PFSK-1 (cell line): ENCODE data around the gene EGFL8.

ENCODE experiments used
- FOXP2 ChIP-seq: optimal IDR thresholded peaks from 2 replicates; pipeline ENCODE3; 2011; ENCODE audit warnings: borderline replicate concordance, control low read depth, inconsistent platforms; ENCODE audit not compliant: insufficient read depth; ENCODE audit errors: extremely low read length, extremely low read depth
- POLR2AphosphoS5 ChIP-seq: IDR thresholded peaks from 2 replicates; pipeline ENCODE4 v1.6.1; 2012; ENCODE audit warnings: low read depth, mild to moderate bottlenecking, control low read depth, low read length, moderate library complexity
- SIN3A ChIP-seq: IDR thresholded peaks from 2 replicates; pipeline ENCODE4 v1.6.1; 2012; ENCODE audit warnings: mild to moderate bottlenecking, low read length, moderate library complexity, borderline replicate concordance; ENCODE audit not compliant: insufficient read depth
- TAF1 ChIP-seq: IDR thresholded peaks from 2 replicates; pipeline ENCODE4 v1.6.1; 2012; ENCODE audit warnings: low read length, control low read depth, borderline replicate concordance; ENCODE audit not compliant: insufficient read depth
- TF ChIP-seq, protein P1 (sequence below), 2 experiments: IDR thresholded peaks; 2 replicates each; pipeline versions ENCODE4 v1.6.1 to v1.8.0; 2011 to 2012; ENCODE audit warnings: low read depth in 2 of 2, low read length in 2 of 2, control low read depth in 1 of 2, inconsistent platforms in 1 of 2, mild to moderate bottlenecking in 1 of 2, moderate library complexity in 1 of 2; ENCODE audit not compliant: insufficient read depth in 1 of 2

EGFL8 gene

DNA sequence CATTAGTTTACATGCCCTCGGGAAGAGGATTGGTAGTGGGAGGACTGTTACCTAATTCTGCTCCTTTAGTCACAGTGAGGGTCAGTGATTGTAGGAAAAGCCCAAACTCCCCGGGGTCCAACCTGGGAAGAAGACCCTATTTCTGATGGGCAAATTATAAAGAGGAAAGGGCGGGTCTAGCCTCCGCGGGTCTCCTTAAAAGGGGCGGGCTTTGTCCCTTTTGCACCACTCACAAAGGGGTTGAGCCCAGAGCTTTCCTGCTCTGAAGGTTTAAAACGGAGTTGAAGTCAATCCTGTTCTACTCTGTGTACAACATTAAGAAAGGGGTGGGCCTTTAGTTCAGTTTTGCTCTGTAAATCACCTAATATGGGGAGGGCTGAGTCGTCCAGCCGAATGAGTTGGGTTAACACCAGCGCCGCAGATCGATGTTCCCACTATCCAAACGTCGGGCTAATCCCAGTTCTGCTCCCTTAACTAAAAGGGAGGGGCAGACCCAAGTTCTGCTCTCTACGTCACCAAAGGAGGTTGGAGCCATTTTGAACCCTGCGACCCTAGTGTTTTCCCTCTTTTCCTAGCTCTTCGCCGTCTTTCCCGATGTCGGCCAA is 12.9 kb downstream of the EGFL8 start:
- TF ChIP-seq TAF1, result 0 out of 2 replicates have a peak, but pooled peaks have one; percentile 39
- no peak for TF ChIP-seq SIN3A
- 0 out of 2 replicates have a peak, but pooled peaks have one; percentile 15 for TF ChIP-seq POLR2AphosphoS5
- TF ChIP-seq, protein P1, sequence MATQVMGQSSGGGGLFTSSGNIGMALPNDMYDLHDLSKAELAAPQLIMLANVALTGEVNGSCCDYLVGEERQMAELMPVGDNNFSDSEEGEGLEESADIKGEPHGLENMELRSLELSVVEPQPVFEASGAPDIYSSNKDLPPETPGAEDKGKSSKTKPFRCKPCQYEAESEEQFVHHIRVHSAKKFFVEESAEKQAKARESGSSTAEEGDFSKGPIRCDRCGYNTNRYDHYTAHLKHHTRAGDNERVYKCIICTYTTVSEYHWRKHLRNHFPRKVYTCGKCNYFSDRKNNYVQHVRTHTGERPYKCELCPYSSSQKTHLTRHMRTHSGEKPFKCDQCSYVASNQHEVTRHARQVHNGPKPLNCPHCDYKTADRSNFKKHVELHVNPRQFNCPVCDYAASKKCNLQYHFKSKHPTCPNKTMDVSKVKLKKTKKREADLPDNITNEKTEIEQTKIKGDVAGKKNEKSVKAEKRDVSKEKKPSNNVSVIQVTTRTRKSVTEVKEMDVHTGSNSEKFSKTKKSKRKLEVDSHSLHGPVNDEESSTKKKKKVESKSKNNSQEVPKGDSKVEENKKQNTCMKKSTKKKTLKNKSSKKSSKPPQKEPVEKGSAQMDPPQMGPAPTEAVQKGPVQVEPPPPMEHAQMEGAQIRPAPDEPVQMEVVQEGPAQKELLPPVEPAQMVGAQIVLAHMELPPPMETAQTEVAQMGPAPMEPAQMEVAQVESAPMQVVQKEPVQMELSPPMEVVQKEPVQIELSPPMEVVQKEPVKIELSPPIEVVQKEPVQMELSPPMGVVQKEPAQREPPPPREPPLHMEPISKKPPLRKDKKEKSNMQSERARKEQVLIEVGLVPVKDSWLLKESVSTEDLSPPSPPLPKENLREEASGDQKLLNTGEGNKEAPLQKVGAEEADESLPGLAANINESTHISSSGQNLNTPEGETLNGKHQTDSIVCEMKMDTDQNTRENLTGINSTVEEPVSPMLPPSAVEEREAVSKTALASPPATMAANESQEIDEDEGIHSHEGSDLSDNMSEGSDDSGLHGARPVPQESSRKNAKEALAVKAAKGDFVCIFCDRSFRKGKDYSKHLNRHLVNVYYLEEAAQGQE (IDR thresholded peaks at IDR 0.05; ENCODE audit: insufficient read depth in 1 of 2, low read depth in 2 of 2, low read length in 2 of 2), result no peak
- no peak for TF ChIP-seq FOXP2

DNA sequence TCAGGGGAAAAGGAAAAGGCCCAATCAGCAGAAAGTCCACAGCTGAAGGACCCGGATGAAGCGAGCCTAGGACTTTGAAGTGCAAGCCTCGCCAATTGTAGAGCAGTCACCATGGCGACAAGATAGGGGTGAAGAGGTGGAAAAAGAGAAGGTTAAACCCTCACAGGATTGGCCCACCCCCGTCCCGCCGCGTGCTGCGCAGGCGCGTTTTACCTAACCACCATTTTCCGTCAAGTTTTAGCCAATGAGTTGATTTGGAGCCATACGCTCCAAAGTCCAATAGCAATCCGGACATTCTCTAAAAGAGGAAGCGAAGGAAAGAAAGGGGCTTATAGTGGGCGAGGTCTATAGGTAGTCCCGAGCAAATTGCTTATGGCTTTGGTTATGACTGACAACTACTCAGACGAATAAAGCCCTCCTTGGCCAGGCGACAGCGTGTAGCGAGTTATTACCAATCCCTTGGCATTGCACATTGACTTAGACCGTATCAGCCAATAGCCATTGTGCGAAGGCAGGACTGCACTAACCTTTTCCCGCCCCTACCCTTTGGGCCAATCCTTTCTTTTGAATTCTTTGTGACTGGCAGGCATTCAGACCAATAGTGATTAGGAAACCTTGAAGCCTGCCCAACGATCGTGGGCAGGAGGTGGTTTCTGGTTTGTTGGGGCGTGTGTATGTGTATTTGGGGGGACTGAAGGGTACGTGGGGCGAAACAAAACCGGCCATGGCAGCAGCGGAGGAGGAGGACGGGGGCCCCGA is 13.6 kb downstream of the EGFL8 start, which contains the start of gene RNF5:
TSS of gene RNF5 (plus strand) at position 618 of the 759 bp plus-strand sequence. CDS start at position 725, 107 bp downstream.
- TF ChIP-seq FOXP2 (no peak), TAF1 (peak; percentile 51; the same call in 1 of the 2 replicates)

DNA sequence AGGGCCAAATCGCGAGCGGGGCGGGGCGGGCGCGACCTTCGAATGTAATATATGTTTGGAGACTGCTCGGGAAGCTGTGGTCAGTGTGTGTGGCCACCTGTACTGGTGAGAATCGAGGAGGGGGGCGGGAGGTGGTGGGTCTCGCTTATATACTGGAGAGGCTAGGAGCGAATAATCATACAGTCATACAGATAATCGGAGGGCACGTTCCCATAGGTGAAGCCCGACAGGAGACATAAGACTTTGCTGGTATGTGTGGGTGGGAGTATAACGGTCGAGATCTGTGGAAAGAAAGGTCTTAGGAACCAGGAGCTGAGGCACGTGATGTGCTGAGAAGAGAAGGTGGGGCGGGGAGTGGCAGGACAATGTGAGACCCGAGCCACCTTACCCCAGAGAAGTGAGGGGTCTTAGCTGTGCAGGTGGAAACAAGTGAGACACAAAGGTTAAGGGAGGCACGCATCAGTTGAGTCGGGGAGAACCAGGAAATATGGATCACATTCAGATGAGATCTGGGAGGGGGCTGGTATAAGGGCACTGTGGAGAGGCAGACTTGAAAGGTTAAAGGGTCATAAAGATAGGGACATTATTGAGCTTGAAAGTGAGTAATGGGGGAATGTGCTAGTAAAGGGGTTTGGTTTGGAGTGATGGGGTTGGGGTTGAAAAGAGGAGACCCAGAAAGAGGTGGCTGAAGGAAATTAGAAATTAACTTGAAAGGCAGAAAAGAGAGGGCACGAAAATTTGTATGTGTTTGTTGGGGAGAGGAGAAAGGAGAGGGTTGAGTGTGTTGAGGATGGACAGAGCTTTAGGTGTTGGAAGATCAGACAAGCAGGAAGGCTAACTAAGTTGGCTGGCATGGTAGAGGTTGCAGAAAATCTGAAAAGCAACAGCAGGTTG is 14.4 kb downstream of the EGFL8 start:
- no peak for TF ChIP-seq FOXP2
- TF ChIP-seq POLR2AphosphoS5, result no peak
- TF ChIP-seq TAF1, result no peak
- TF ChIP-seq, protein P1 (IDR thresholded peaks at IDR 0.05; ENCODE audit: insufficient read depth in 1 of 2, low read depth in 2 of 2, low read length in 2 of 2), result no peak
- no peak for TF ChIP-seq SIN3A

DNA sequence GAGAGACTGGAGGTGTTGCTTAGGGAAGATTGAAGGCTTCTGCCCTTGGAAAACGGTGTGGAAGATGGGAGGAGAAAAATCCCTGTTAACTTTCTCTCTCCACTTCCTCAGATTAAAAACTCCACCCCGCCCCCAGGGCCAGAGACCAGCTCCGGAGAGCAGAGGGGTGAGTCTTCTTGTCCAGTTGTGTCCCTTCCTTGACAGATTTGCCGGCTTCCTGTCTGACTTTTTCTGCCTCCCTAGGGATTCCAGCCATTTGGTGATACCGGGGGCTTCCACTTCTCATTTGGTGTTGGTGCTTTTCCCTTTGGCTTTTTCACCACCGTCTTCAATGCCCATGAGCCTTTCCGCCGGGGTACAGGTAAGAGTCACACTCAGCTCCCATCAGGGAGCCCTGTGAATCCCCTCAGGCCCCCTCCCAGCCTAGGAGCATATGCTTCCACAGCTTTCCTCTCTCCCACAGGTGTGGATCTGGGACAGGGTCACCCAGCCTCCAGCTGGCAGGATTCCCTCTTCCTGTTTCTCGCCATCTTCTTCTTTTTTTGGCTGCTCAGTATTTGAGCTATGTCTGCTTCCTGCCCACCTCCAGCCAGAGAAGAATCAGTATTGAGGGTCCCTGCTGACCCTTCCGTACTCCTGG is 15.5 kb downstream of the EGFL8 start:
- TF ChIP-seq, protein P1 (IDR thresholded peaks at IDR 0.05; ENCODE audit: insufficient read depth in 1 of 2, low read depth in 2 of 2, low read length in 2 of 2), result no peak
- TF ChIP-seq SIN3A, result no peak
- no peak for TF ChIP-seq TAF1
- no peak for TF ChIP-seq POLR2AphosphoS5
- no peak for TF ChIP-seq FOXP2

DNA sequence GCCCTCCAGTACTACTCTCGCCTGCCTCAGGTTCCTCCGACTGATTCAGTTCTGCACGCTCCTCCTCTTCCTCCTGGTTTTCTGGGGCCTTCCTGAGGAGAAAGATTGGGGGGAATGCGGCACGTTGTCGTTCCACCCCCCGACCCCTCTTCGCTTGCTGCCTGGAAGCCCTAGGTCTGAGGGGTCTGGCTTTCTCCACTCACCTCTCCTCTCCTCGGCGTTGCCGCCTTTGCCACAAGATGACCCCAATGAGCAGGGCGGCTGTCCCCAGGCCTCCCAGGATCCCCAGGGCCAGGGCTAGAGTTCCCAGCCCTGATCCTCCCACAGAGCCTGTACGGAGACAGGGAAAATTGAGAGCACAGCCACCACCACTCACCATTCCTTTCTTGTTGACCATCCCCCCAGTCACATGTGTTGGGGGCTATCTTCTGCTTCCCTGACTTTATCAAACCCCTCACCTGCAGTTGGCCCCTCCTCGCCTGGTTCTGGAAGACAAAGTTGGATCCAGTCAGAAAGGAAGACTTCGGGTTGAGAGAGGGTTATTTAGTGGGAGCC is 16.8 kb downstream of the EGFL8 start:
- TF ChIP-seq, protein P1 (IDR thresholded peaks at IDR 0.05; ENCODE audit: insufficient read depth in 1 of 2, low read depth in 2 of 2, low read length in 2 of 2), result no peak
- no peak for TF ChIP-seq SIN3A
